HL-60 (cell line): ENCODE data around the gene CTU1.

Experiments used
- GABPA ChIP-seq: IDR thresholded peaks from 2 replicates; pipeline ENCODE4 v1.6.1; 2012; ENCODE audit warnings: low read depth
- POLR2AphosphoS5 ChIP-seq: IDR thresholded peaks from 2 replicates; pipeline ENCODE4 v1.6.1; 2012; ENCODE audit warnings: low read depth
- REST ChIP-seq: IDR thresholded peaks from 2 replicates; pipeline ENCODE4 v1.6.1; 2012; ENCODE audit warnings: low read depth; ENCODE audit not compliant: insufficient replicate concordance
- SPI1 ChIP-seq: IDR thresholded peaks from 2 replicates; pipeline ENCODE4 v1.6.1; 2012; ENCODE audit warnings: low read depth, mild to moderate bottlenecking, borderline replicate concordance
- TF ChIP-seq, protein P1 (sequence below): IDR thresholded peaks from one replicate; pipeline ENCODE4 v1.5.1; 2011; ENCODE audit warnings: low read length, control low read depth, inconsistent platforms; ENCODE audit not compliant: insufficient read depth

- TF ChIP-seq, protein P1, sequence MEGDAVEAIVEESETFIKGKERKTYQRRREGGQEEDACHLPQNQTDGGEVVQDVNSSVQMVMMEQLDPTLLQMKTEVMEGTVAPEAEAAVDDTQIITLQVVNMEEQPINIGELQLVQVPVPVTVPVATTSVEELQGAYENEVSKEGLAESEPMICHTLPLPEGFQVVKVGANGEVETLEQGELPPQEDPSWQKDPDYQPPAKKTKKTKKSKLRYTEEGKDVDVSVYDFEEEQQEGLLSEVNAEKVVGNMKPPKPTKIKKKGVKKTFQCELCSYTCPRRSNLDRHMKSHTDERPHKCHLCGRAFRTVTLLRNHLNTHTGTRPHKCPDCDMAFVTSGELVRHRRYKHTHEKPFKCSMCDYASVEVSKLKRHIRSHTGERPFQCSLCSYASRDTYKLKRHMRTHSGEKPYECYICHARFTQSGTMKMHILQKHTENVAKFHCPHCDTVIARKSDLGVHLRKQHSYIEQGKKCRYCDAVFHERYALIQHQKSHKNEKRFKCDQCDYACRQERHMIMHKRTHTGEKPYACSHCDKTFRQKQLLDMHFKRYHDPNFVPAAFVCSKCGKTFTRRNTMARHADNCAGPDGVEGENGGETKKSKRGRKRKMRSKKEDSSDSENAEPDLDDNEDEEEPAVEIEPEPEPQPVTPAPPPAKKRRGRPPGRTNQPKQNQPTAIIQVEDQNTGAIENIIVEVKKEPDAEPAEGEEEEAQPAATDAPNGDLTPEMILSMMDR, result no peak
- no peak for TF ChIP-seq SPI1
- no peak for TF ChIP-seq REST
- no peak for TF ChIP-seq POLR2AphosphoS5
- no peak for TF ChIP-seq GABPA
Measured at GRCh38 chr19:51060973-51061372, 47.2 kb downstream of the CTU1 start.
